HCT116 (cell line): Measurements from ENCODE around the gene BABAM2. TPM values are rescaled to one million over a fixed set of nuclear protein-coding genes. Genes with fewer than 3 reads are reported as not detected.

Experiments
- ATAC-seq: fragments of 200-7000 bp; cut with Tn5 transposase; 2 replicates; pipeline ENCODE4 v1.9.1; 2020; ENCODE audit warnings: mild to moderate bottlenecking, moderate library complexity
- BruUV-seq: library from RNA; stranded (reverse); fragments of 400-500 nt; replicated peaks from 2 replicates; lab custom pipeline; 2021; lab: Mats Ljungman, UMichigan
- CTCF ChIA-PET: fragments of 300-600 bp; sonication (Branson Sonifier 250); formaldehyde crosslinking; loops from one replicate; lab custom pipeline; 2021; ENCODE audit warnings: antibody characterized with exemption; lab: Charles Lee
- POLR2A ChIA-PET: fragments of 300-600, 350-600 bp; sonication (Branson Sonifier 250); formaldehyde crosslinking; loops from one replicate; lab custom pipeline; 2021; ENCODE audit warnings: antibody characterized with exemption; lab: Charles Lee
- RAD21 ChIA-PET, 2 experiments: fragments of 300-600 bp; sonication (Branson Sonifier 250); formaldehyde crosslinking; loops; one replicate each; lab custom pipeline; 2023; ENCODE audit warnings: low total read pairs in 2 of 2; ENCODE audit not compliant: uncharacterized antibody in 2 of 2, unreplicated experiment in 2 of 2, low non-redundant PET in 1 of 2; lab: Charles Lee
- DNase-seq: peaks from one replicate; pipeline ENCODE4 v3.0.0-alpha.2; 2010; ENCODE audit warnings: low read depth, low spot score
- H2AFZ ChIP-seq: fragments of 200-600 bp; shearing (Covaris generic), sonication (generic); 2 replicates; pipeline ENCODE4 v1.6.1; 2017; ENCODE audit warnings: low read depth, mixed run types, mixed read lengths, antibody characterized with exemption, low read length; ENCODE audit not compliant: poor library complexity, severe bottlenecking
- H3K27ac ChIP-seq: 2 replicates; pipeline ENCODE4 v1.5.1; 2012; ENCODE audit warnings: low read depth, low read length
- H3K27me3 ChIP-seq: fragments of 200-600 bp; sonication (generic); 2 replicates; pipeline ENCODE4 v1.6.1; 2016; ENCODE audit warnings: mixed run types, low read length, mixed read lengths; ENCODE audit not compliant: insufficient read depth
- H3K36me3 ChIP-seq, 2 experiments: fragments of 200-500 bp in 1 of 2; fragments of 200-600 bp in 1 of 2; sonication (Bioruptor generic) in 1 of 2; sonication (generic) in 1 of 2; 2 replicates each; pipeline versions ENCODE4 v1.5.1 to v1.6.1; 2014 to 2016; ENCODE audit warnings: low read length in 2 of 2, inconsistent platforms in 1 of 2, mixed read lengths in 1 of 2, mixed run types in 1 of 2; ENCODE audit not compliant: insufficient read depth in 2 of 2, control insufficient read depth in 1 of 2
- H3K4me1 ChIP-seq, 2 experiments: fragments of 200-600 bp in 1 of 2; sonication (generic) in 1 of 2; 2 replicates each; pipeline versions ENCODE4 v1.5.1 to v1.6.1; 2012 to 2017; ENCODE audit warnings: low read length in 2 of 2, inconsistent platforms in 1 of 2, mild to moderate bottlenecking in 1 of 2, mixed read lengths in 1 of 2, mixed run types in 1 of 2, moderate library complexity in 1 of 2; ENCODE audit not compliant: insufficient read depth in 2 of 2, control insufficient read depth in 1 of 2
- H3K4me2 ChIP-seq: fragments of 200-600 bp; sonication (generic); 2 replicates; pipeline ENCODE4 v1.6.1; 2017; ENCODE audit warnings: mixed run types, low read length, mixed read lengths
- H3K4me3 ChIP-seq, 2 experiments: fragments of 200-600 bp in 1 of 2; sonication (generic) in 1 of 2; replicated peaks in 1 of 2; 2 replicates each; pipeline ENCODE4 v1.5.1; 2011 to 2016; ENCODE audit warnings: low read length in 2 of 2, control low read depth in 1 of 2, low read depth in 1 of 2, mild to moderate bottlenecking in 1 of 2, mixed read lengths in 1 of 2, mixed run types in 1 of 2
- H3K79me2 ChIP-seq: fragments of 200-600 bp; sonication (generic); 2 replicates; pipeline ENCODE4 v1.6.1; 2017; ENCODE audit warnings: mild to moderate bottlenecking, mixed run types, low read length, moderate library complexity, mixed read lengths; ENCODE audit not compliant: insufficient read depth
- H3K9ac ChIP-seq: fragments of 200-600 bp; sonication (generic); 2 replicates; pipeline ENCODE4 v1.6.1; 2016; ENCODE audit warnings: low read length, mixed read lengths
- H3K9me2 ChIP-seq: fragments of 200-600 bp; sonication (generic), shearing (Covaris generic); 2 replicates; pipeline ENCODE4 v1.6.1; 2017; ENCODE audit warnings: mixed run types, mild to moderate bottlenecking, moderate library complexity; ENCODE audit not compliant: insufficient read depth
- H3K9me3 ChIP-seq, 2 experiments: fragments of 200-500 bp in 1 of 2; fragments of 200-600 bp in 1 of 2; sonication (Bioruptor generic) in 1 of 2; sonication (generic) in 1 of 2; 2 replicates each; pipeline ENCODE4 v1.6.1; 2014 to 2017; ENCODE audit warnings: low read length in 2 of 2, mixed read lengths in 2 of 2, inconsistent platforms in 1 of 2, low read depth in 1 of 2, mild to moderate bottlenecking in 1 of 2, mixed run types in 1 of 2, moderate library complexity in 1 of 2; ENCODE audit not compliant: control insufficient read depth in 1 of 2, insufficient read depth in 1 of 2
- H4K20me1 ChIP-seq: fragments of 200-600 bp; sonication (generic), shearing (Covaris generic); 2 replicates; pipeline ENCODE4 v1.6.1; 2017; ENCODE audit warnings: mixed run types, mild to moderate bottlenecking, moderate library complexity; ENCODE audit not compliant: insufficient read depth
- CBX3 ChIP-seq: IDR thresholded peaks from 2 replicates; pipeline ENCODE4 v1.6.1; 2012; ENCODE audit warnings: low read depth
- CEBPB ChIP-seq: IDR thresholded peaks from 2 replicates; pipeline ENCODE4 v1.6.1; 2012; ENCODE audit warnings: low read depth
- CTCF ChIP-seq, 3 experiments: fragments of 200-600 bp in 1 of 3; sonication (generic) in 1 of 3; IDR thresholded peaks in 2 of 3; conservative IDR thresholded peaks in 1 of 3; 2 replicates each; pipeline ENCODE4 v1.5.1; 2012 to 2017; ENCODE audit warnings: low read depth in 2 of 3, low read length in 2 of 3, antibody characterized with exemption in 1 of 3, borderline replicate concordance in 1 of 3, control low read depth in 1 of 3, mild to moderate bottlenecking in 1 of 3, mixed read lengths in 1 of 3, mixed run types in 1 of 3, moderate library complexity in 1 of 3; ENCODE audit not compliant: insufficient read depth in 1 of 3
- EGR1 ChIP-seq: IDR thresholded peaks from 2 replicates; pipeline ENCODE4 v1.6.1; 2012; ENCODE audit warnings: low read depth
- ELF1 ChIP-seq: IDR thresholded peaks from 2 replicates; pipeline ENCODE4 v1.6.1; 2012; ENCODE audit warnings: low read depth, borderline replicate concordance
- EZH2 ChIP-seq: fragments of 200-600 bp; sonication (generic); IDR thresholded peaks from 2 replicates; pipeline ENCODE4 v1.6.1; 2017; ENCODE audit warnings: antibody characterized with exemption, mixed run types
- EZH2phosphoT487 ChIP-seq: fragments of 200-600 bp; IDR thresholded peaks from 2 replicates; pipeline ENCODE4 v1.6.1; 2018; ENCODE audit warnings: antibody characterized with exemption, borderline replicate concordance
- FOSL1 ChIP-seq: IDR thresholded peaks from 2 replicates; pipeline ENCODE4 v1.6.1; 2012; ENCODE audit warnings: low read depth
- JUND ChIP-seq: IDR thresholded peaks from 2 replicates; pipeline ENCODE4 v1.6.1; 2012
- MAX ChIP-seq: IDR thresholded peaks from 2 replicates; pipeline ENCODE4 v1.6.1; 2012
- POLR2A ChIP-seq: IDR thresholded peaks from 2 replicates; pipeline ENCODE4 v1.7.0; 2011; ENCODE audit warnings: borderline replicate concordance; ENCODE audit not compliant: insufficient read depth, insufficient read length; ENCODE audit errors: extremely low read depth
- POLR2AphosphoS5 ChIP-seq: IDR thresholded peaks from 2 replicates; pipeline ENCODE4 v1.6.1; 2011; ENCODE audit warnings: mild to moderate bottlenecking, low read depth, low read length, moderate library complexity
- RAD21 ChIP-seq: IDR thresholded peaks from 2 replicates; pipeline ENCODE4 v1.6.1; 2012; ENCODE audit warnings: low read depth, mild to moderate bottlenecking
- SIN3A ChIP-seq: IDR thresholded peaks from 2 replicates; pipeline ENCODE4 v1.6.1; 2012; ENCODE audit warnings: low read depth
- SP1 ChIP-seq: IDR thresholded peaks from 2 replicates; pipeline ENCODE4 v1.6.1; 2012; ENCODE audit warnings: low read depth
- SRF ChIP-seq: IDR thresholded peaks from 2 replicates; pipeline ENCODE4 v1.6.1; 2012; ENCODE audit warnings: low read depth
- ZFX ChIP-seq: fragments of 450-650 bp; IDR thresholded peaks from 2 replicates; pipeline ENCODE4 v1.6.1; 2017
- ZNF274 ChIP-seq: fragments of 200-500 bp; sonication (Bioruptor generic); IDR thresholded peaks from 2 replicates; pipeline ENCODE4 v1.6.1; 2014; ENCODE audit warnings: mild to moderate bottlenecking, low read depth, low read length, inconsistent platforms
- intact Hi-C: fragments of 100-400 bp; cut with micrococcal nuclease; formaldehyde crosslinking; loops from 2 replicates; pipeline ENCODE4 v1.10.0; 2022
- total RNA-seq: library from RNA; stranded (reverse); gene quantifications from one replicate; pipeline ENCODE4 v1.2.1, GENCODE V29; 2021; ENCODE audit not compliant: unreplicated experiment
- TF ChIP-seq, protein P1 (sequence below): IDR thresholded peaks from 2 replicates; pipeline ENCODE4 v1.6.1; 2012
- TF ChIP-seq, protein P2 (sequence below): IDR thresholded peaks from 2 replicates; pipeline ENCODE4 v1.6.1; 2011; ENCODE audit warnings: mild to moderate bottlenecking, low read length, moderate library complexity; ENCODE audit not compliant: insufficient replicate concordance; ENCODE audit errors: extremely low read depth

BABAM2 gene
- total RNA-seq, 1 experiment from 2014 or later: 23.8 TPM

GRCh38 chr2:28369358-28369757 is 478.8 kb downstream of the BABAM2 start:
- RAD21 ChIA-PET: interaction anchor here in 1 of 2 experiments (0.6 kb wide), 1 partner anchor 22 kb away, joined by 4 read pairs; no protein-coding TSS in a partner anchor
- no peak overlapping the region for H2AFZ ChIP-seq
- no peaks in the 10 kb centered on the region for H3K27me3 ChIP-seq
- no peaks in the 10 kb centered on the region for H3K36me3 ChIP-seq
- no peak overlapping the region for H3K27ac ChIP-seq
- CTCF ChIA-PET: no interaction called here
- ATAC-seq (no peak), DNase-seq (no peak)
- no TSS peak for BruUV-seq
- no peaks in the 10 kb centered on the region for H3K9me3 ChIP-seq
- intact Hi-C loops: no loop called here
- no peak overlapping the region for H3K9ac ChIP-seq
- H3K4me2 ChIP-seq: no peak overlapping the region
- POLR2A ChIA-PET: no interaction called here
- H3K4me1 ChIP-seq: peaks cover 0 to 9% of the 10 kb centered on the region in 2 experiments; a peak in 2 of 4 replicates
- H3K9me2 ChIP-seq: no peaks in the 10 kb centered on the region
- no peak overlapping the region for H3K4me3 ChIP-seq
- no peak for TF ChIP-seq CTCF (IDR thresholded peaks at IDR 0.05 in 2 of 3, conservative IDR thresholded peaks at IDR 0.05 in 1 of 3; ENCODE audit: borderline replicate concordance in 1 of 3, insufficient read depth in 1 of 3, low read depth in 2 of 3, low read length in 2 of 3)
- no peak for TF ChIP-seq EZH2phosphoT487
- no peak for TF ChIP-seq RAD21
- TF ChIP-seq CBX3: no peak
- no peak for TF ChIP-seq POLR2AphosphoS5
- no peak for TF ChIP-seq SP1
- no peak for TF ChIP-seq MAX
- no peak for TF ChIP-seq ZNF274
- no peak for TF ChIP-seq FOSL1
- no peak for TF ChIP-seq SIN3A
- TF ChIP-seq EGR1: no peak
- no peak for TF ChIP-seq JUND
- TF ChIP-seq, protein P1, sequence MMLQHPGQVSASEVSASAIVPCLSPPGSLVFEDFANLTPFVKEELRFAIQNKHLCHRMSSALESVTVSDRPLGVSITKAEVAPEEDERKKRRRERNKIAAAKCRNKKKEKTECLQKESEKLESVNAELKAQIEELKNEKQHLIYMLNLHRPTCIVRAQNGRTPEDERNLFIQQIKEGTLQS: no peak
- TF ChIP-seq, protein P2, sequence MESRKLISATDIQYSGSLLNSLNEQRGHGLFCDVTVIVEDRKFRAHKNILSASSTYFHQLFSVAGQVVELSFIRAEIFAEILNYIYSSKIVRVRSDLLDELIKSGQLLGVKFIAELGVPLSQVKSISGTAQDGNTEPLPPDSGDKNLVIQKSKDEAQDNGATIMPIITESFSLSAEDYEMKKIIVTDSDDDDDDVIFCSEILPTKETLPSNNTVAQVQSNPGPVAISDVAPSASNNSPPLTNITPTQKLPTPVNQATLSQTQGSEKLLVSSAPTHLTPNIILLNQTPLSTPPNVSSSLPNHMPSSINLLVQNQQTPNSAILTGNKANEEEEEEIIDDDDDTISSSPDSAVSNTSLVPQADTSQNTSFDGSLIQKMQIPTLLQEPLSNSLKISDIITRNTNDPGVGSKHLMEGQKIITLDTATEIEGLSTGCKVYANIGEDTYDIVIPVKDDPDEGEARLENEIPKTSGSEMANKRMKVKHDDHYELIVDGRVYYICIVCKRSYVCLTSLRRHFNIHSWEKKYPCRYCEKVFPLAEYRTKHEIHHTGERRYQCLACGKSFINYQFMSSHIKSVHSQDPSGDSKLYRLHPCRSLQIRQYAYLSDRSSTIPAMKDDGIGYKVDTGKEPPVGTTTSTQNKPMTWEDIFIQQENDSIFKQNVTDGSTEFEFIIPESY: no peak
- no peak for TF ChIP-seq POLR2A
- TF ChIP-seq CEBPB: no peak
- no peak for TF ChIP-seq EZH2
- TF ChIP-seq ZFX: no peak
- TF ChIP-seq SRF: no peak
- no peak for TF ChIP-seq ELF1
- H4K20me1 ChIP-seq: no peaks in the 10 kb centered on the region
- H3K79me2 ChIP-seq: no peaks in the 10 kb centered on the region
